Activated B cell treated with CpG ODN at 0.5 μM for 24 hours (primary cell): ENCODE results near the gene FAM83G. TPM values are rescaled to one million over a fixed set of nuclear protein-coding genes. Genes with fewer than 3 reads are reported as not detected.

ENCODE experiments used
- ATAC-seq: fragments of 200-7000 bp; cut with Tn5 transposase; one replicate; pipeline ENCODE4 v1.10.0; 2021; ENCODE audit warnings: low read depth, mild to moderate bottlenecking, moderate library complexity
- CTCF ChIA-PET: fragments of 350-600 bp; sonication (Branson Sonifier 250); formaldehyde crosslinking; loops from one replicate; lab custom pipeline; 2021; ENCODE audit warnings: antibody characterized with exemption; lab: Charles Lee
- POLR2A ChIA-PET: fragments of 350-600 bp; sonication (Branson Sonifier 250); formaldehyde crosslinking; loops from one replicate; lab custom pipeline; 2021; ENCODE audit warnings: antibody characterized with exemption; lab: Charles Lee
- DNase-seq: peaks from one replicate; pipeline ENCODE4 v3.0.0; 2022
- H3K27ac Mint-ChIP-seq: one replicate; pipeline ENCODE4 v1.8.0; 2020; ENCODE audit warnings: mixed read lengths
- H3K27me3 Mint-ChIP-seq: one replicate; pipeline ENCODE4 v1.8.0; 2021; ENCODE audit warnings: mixed read lengths
- H3K36me3 Mint-ChIP-seq: one replicate; pipeline ENCODE4 v1.8.0; 2021; ENCODE audit warnings: low read depth, mixed read lengths
- H3K4me1 Mint-ChIP-seq: one replicate; pipeline ENCODE4 v1.8.0; 2021; ENCODE audit warnings: mixed read lengths
- H3K4me3 Mint-ChIP-seq: one replicate; pipeline ENCODE4 v1.8.0; 2020; ENCODE audit warnings: mild to moderate bottlenecking, mixed read lengths
- H3K9me3 Mint-ChIP-seq: one replicate; pipeline ENCODE4 v1.8.0; 2020; ENCODE audit warnings: mixed read lengths
- intact Hi-C: fragments of 100-400 bp; cut with micrococcal nuclease; formaldehyde crosslinking; loops from one replicate; pipeline ENCODE4 v1.15.1; 2024
- total RNA-seq: library from RNA; stranded (reverse); gene quantifications from 2 replicates; pipeline ENCODE4 v1.2.3, GENCODE V29; 2022
- TF ChIP-seq, protein P1 (sequence below): fragments of 200-600 bp; IDR thresholded peaks from one replicate; pipeline ENCODE4 v1.8.0; 2022; ENCODE audit warnings: antibody characterized with exemption, mild to moderate bottlenecking

The FAM83G gene
- total RNA-seq, 1 donor from 2014 or later, result 13.9 TPM

DNA sequence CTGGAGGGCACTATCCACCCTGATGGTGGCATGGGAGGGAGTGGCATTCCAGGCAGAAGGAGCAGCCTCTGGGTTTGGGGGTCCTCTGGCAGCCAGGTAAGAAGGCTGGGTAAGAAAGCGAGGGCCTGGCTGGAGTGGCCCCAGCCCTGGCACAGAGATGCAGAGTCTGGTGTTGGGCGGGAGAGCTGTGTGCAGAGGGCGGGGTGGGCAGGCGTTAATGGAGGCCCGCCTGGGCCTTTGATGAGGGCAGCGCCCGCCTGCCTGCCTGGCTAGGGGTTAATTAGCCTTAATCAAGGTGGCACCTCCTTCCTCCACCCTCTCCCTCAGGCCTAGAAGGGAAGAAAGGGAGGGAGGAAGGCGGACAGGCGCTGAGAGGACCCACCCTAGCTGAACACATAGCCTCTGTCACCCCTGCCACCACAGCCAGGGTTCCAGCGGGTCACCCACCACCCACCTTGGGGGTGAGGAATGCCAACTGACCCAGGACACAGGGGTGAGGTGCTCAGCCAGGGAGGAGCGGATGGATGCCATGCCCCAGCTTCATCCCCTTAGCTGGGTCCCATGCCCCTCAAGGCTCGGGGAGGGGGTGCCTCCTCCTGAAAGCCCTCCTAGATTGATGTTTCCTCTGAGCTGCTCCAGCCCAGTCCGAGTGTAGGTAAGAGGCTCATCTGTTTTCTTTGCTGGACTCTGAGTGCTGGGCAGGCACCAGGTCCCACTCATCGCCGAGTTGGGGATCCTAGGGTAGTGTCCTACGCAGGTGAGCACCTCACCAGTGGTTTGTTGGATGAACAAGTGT, 13.4 kb upstream of the FAM83G start:
- no peak overlapping the region for H3K4me3 Mint-ChIP-seq
- POLR2A ChIA-PET, result interaction anchor here (1.4 kb wide), 1 partner anchor 13 kb away, joined by 4 read pairs; the partner anchor contains the start of gene FAM83G
- peaks cover 37% of the 10 kb centered on the region for H3K36me3 Mint-ChIP-seq
- H3K27ac Mint-ChIP-seq, result no peak overlapping the region
- CTCF ChIA-PET, result interaction anchor here (1.3 kb wide), 1 partner anchor 57 kb away, joined by 3 read pairs; no protein-coding TSS in a partner anchor
- ATAC-seq (no peak), DNase-seq (no peak)
- H3K27me3 Mint-ChIP-seq, result no peaks in the 10 kb centered on the region
- intact Hi-C loops, result loop anchor here (10.0 kb wide), 2 partner anchors 53 to 103 kb away; no protein-coding TSS in a partner anchor
- TF ChIP-seq, protein P1, sequence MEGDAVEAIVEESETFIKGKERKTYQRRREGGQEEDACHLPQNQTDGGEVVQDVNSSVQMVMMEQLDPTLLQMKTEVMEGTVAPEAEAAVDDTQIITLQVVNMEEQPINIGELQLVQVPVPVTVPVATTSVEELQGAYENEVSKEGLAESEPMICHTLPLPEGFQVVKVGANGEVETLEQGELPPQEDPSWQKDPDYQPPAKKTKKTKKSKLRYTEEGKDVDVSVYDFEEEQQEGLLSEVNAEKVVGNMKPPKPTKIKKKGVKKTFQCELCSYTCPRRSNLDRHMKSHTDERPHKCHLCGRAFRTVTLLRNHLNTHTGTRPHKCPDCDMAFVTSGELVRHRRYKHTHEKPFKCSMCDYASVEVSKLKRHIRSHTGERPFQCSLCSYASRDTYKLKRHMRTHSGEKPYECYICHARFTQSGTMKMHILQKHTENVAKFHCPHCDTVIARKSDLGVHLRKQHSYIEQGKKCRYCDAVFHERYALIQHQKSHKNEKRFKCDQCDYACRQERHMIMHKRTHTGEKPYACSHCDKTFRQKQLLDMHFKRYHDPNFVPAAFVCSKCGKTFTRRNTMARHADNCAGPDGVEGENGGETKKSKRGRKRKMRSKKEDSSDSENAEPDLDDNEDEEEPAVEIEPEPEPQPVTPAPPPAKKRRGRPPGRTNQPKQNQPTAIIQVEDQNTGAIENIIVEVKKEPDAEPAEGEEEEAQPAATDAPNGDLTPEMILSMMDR, result no peak
- H3K4me1 Mint-ChIP-seq, result peaks cover 15% of the 10 kb centered on the region
- H3K9me3 Mint-ChIP-seq, result no peaks in the 10 kb centered on the region

DNA sequence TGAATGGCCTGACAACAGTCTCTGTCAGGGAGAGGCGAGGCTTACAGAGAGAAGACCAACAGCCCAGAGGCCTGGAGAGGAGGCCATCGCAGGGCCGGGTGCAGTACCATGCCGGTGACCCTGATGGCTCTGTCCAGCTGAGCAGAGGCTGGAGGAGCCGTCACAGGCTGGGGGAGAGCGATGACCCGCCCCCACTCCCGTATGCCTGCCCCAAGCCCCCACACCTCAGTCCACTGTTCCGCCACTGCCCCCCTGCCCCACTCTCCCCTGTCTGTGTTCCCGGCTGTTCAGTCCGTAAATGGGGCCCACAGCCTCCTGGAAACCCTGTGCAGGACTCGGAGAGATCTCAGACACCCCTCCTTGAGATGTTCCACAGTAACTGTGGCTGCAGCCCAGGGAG, 12.8 kb upstream of the FAM83G start:
- no peak for ATAC-seq
- H3K27ac Mint-ChIP-seq, result no peak overlapping the region
- intact Hi-C loops, result loop anchor here (10.0 kb wide), 2 partner anchors 53 to 103 kb away; no protein-coding TSS in a partner anchor
- H3K4me3 Mint-ChIP-seq, result no peak overlapping the region
- no peak for DNase-seq
- no peaks in the 10 kb centered on the region for H3K9me3 Mint-ChIP-seq
- TF ChIP-seq, protein P1, result no peak
- ChIA-PET POLR2A (no interaction called here), CTCF (no interaction called here)
- peaks cover 13% of the 10 kb centered on the region for H3K4me1 Mint-ChIP-seq
- H3K36me3 Mint-ChIP-seq, result peaks cover 31% of the 10 kb centered on the region
- no peaks in the 10 kb centered on the region for H3K27me3 Mint-ChIP-seq

DNA sequence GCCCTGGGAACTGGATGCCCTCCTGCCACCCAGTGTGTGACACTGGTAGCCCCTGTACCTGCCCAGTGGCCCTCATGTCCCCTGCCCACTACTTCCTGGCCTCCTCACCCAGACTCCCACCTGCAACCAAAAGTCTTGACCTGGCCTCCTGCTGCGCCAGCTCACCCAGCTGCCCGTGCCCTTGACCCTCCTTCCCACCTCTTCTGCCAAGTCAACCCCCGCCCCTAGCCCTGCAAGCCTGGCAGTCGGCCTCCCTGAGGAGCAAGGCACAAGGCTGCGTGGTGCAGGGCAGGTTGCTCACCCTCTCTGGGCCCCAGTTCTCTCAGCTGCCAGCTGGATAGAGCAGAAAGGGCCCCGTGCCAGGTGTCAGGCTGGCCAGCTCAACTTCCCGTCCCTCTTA, 12.3 kb upstream of the FAM83G start:
- Mint-ChIP-seq H3K27ac (no peak overlapping the region), H3K36me3 (peaks cover 25% of the 10 kb centered on the region), H3K27me3 (no peaks in the 10 kb centered on the region), H3K4me3 (no peak overlapping the region), H3K9me3 (no peaks in the 10 kb centered on the region), H3K4me1 (peaks cover 13% of the 10 kb centered on the region)
- TF ChIP-seq, protein P1, result no peak
- ATAC-seq (no peak), DNase-seq (no peak)
- ChIA-PET POLR2A (no interaction called here), CTCF (no interaction called here)
- intact Hi-C loops, result loop anchor here (10.0 kb wide), 2 partner anchors 52 to 102 kb away; no protein-coding TSS in a partner anchor

DNA sequence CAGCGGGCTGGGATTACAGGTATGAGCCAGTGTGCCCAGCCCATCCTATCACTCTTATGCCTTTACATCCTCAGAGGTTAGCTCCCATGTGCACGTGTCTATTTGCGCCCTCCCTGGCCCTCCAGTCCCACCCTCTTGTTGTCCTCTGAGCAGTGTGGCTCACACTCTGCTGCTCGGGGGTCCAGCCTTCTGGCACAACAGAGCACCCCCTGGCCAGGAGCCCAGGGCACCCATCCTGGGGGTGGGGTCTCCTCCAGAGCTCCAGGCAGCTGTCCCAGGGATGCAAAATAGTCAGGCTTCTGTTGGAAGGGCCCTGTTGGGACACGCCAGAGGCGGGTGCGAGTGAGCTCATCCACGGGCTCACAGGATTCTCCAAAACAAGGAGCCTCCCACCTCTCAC, 11.7 kb upstream of the FAM83G start:
- TF ChIP-seq, protein P1, result no peak
- ATAC-seq (no peak), DNase-seq (no peak)
- H3K27ac Mint-ChIP-seq, result no peak overlapping the region
- intact Hi-C loops, result loop anchor here (10.0 kb wide), 2 partner anchors 51 to 101 kb away; no protein-coding TSS in a partner anchor
- no peak overlapping the region for H3K4me3 Mint-ChIP-seq
- ChIA-PET CTCF (no interaction called here), POLR2A (no interaction called here)
- H3K4me1 Mint-ChIP-seq, result peaks cover 13% of the 10 kb centered on the region
- H3K27me3 Mint-ChIP-seq, result no peaks in the 10 kb centered on the region
- no peaks in the 10 kb centered on the region for H3K9me3 Mint-ChIP-seq
- peaks cover 20% of the 10 kb centered on the region for H3K36me3 Mint-ChIP-seq

DNA sequence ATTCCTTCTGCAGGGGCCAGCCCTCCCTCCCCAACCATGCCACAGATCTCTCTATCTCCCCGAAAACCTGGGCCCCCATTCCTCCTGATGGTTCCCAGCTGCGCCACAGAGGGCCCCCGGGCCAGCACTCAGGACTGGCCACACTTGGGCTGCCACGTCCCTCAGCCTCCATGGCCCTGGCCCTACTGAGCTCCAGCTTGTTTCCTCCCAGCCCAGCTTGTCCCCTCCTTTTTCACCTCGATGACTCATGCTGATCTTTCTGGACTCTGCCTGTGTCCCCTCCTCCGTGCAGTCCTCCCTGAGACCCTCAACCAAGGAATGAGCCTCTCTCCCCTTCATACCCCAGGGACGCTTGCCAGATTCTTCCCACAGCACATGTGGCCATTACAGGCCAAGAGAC, 10.9 kb upstream of the FAM83G start:
- ATAC-seq (no peak), DNase-seq (no peak)
- TF ChIP-seq, protein P1, result no peak
- intact Hi-C loops, result loop anchor here (10.0 kb wide), 2 partner anchors 51 to 101 kb away; no protein-coding TSS in a partner anchor
- CTCF ChIA-PET, result no interaction called here
- Mint-ChIP-seq H3K27ac (no peak overlapping the region), H3K4me1 (peaks cover 13% of the 10 kb centered on the region), H3K9me3 (no peaks in the 10 kb centered on the region), H3K27me3 (no peaks in the 10 kb centered on the region), H3K36me3 (peaks cover 12% of the 10 kb centered on the region), H3K4me3 (no peak overlapping the region)
- POLR2A ChIA-PET, result no interaction called here
